HG03175 (cell line): Measurements from ENCODE around the gene CHST11.

Experiments
- ATAC-seq: cut with Tn5 transposase; IDR thresholded peaks from one replicate; pipeline ENCODE4 v1.9.1; 2021; ENCODE audit warnings: mild to moderate bottlenecking, moderate library complexity; ENCODE audit not compliant: unreplicated experiment

CHST11 gene

DNA sequence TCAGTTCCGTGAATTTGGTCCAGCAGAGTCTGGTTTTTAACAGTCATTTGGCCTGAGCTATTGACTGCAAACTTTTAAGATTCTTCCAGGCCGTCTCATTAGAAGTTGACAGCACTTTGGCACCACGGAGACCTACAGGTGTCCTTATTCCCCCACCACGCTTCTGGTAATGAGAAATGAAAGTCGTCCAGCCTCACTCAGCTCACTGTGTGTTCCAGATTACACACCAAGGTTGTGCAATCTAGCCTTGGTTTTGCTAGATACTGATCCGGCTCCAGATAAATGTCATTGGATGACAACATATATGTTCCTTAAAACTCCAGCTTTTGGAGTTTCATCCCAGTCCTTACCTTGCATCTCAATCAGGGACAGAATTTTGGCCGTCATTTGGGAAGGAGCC, 210.4 kb downstream of the CHST11 start:
- ATAC-seq: no peak

DNA sequence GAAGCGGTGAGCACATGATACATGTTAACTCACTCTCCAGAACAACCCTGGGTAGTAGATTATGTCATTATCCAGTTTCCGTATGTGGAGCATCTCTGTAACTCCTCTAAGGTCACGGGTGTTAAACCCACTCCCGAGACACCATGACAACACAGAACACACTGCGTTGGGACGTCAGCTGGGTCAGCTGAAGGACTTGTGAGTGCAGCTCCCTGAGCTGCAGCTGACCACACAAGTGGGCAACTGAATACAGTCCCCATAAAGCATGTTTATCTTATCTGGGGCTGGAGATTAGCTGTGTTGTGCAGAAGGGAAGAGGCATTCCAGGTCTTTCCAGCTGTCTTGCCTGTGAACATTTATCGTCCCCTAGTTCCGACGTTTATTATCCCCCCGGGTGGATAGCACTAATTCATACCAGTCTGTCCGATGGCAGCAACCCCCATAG, 211.5 kb downstream of the CHST11 start:
- no peak for ATAC-seq

DNA sequence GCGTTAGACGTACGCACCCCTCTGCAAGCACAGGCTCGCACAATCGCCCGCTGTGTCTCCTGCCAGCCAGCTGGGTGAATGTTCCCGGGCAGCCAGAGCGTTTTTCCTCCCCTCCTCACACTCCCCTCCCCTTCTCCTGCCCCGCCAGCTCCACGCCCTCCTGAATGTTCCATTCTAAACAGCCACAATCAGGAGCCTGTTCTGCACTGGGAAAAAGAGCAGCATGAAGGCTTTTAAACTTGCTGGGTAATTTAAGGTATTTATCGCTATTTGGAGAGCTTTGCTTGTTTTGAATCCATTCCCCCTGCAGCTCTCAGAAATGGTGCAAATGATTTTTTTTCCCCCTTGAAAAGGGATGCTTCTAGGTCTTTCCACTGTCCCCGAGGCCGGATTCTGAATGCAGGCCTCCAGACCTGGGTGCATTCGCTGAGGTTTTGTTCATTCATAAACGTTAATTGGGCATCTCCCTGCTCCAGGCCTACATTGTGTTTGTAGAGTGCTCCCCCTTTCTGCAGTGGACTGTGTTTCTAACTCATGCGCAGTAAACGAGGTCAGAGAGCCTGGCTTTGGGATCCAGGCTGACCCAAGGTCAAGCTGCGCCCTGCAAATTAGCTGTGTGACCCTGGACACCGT, 212.5 kb downstream of the CHST11 start:
- ATAC-seq: no peak

DNA sequence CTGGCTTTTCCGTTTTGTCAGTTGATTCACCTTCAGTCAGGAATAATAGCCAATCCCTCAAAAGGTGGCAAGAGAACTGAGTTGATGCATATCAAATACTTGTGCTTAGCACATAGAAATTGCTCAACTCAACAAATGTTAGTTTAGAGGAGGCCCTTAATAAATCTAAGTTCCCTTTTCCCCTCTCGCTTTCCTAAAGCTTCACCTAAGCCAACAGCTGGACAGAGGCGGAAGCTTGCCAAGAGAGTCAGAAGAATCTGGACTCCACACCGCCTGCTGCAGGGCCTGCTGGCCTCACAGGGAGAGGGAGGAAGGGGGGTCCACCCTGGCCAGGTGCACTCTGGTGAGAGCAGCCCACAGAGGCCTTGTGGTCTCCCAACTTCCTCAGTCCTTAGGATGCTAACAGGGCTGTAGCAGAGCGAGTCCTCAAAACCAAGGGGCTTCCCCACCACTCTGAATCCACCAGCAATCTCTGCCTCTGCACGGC, 213.1 kb downstream of the CHST11 start:
- peak; percentile 54 for ATAC-seq

DNA sequence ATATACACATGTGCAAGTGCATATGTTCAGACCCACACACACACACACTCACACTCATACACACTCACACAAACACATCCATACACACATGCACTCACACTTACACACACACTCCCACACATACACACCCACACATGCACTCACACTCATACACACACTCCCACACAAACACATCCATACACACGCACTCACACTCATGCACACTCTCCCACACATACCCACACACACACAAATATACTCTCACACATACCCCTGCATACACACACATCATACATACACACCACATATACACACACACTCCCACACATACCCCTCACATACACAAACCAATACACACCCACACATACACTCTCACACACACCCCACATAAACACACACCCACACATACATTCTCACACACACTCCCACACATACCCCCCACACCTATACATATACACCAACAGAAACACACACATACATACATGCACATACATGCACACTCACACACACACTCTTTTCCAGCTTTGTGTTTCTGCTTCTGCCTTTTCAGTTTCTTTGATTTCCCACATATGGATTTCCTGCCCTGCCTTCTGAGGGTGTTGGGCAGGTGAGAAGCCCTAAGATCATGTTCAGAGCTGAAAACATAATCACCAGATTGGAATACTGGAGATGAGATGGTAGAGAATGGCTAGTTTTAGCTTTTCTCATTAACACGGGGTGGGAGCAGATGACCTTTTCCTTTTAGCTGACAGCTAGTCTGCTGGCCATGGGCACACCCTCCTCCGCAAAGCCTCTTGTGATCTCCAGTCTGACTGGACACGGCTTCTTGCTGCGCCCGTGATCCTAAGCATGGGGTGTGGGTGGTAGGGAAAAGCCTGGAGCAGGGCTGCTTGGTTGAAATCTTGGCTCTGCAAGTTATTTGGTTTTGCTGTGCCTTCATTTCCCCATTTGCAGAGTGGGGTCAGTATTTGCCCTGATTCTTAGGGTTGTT, 214.0 kb downstream of the CHST11 start:
- no peak for ATAC-seq

DNA sequence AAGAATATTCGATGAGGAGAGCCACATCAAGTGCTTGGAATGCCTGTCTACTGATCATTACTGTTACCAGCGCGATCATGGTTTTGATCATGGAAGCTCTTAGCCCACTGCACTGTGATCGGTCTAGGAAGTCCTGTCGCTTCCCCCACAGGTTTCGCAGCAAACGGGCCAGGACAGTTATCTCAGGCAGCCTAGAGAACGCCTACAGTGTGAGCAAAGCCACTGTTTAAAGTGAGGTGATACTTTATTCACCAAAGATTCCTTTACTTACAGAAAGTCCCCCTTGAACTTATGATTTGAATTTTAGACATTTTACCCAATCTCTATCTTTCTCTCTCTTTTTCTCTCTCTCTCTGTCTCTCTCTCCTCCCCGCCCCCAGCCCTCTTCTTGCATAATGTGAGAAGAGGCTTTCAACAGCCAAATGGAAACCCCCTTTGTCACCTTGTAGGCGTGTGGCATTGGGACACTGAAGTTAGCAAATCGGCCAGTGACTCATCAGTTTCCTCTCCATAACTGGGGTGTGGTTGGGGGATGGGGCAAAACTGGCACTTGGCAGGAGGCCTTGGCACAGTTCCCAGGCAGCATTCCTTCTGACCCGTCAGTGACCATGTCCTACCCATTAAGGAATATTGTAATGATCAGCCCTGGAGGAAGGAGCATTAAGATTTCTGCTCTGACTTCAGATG, 214.8 kb downstream of the CHST11 start:
- peak; percentile 80 for ATAC-seq

DNA sequence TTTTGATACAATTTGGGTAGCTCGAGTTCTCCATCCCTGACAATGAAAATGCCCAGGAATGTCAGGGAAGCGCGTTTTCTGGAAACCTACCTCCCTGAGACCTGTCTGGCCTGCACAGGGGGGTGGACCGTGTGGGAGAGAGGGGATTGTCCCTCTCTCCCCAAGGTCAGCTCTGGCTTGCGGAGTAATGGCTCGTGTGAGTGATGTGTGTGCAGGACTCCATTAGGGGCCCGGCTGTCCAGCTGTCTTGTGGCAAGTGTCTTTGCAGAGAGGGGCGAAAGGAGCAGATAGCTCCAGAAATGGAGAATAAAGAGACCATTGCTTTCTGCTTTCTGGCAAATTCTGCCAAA, 215.3 kb downstream of the CHST11 start:
- no peak for ATAC-seq

DNA sequence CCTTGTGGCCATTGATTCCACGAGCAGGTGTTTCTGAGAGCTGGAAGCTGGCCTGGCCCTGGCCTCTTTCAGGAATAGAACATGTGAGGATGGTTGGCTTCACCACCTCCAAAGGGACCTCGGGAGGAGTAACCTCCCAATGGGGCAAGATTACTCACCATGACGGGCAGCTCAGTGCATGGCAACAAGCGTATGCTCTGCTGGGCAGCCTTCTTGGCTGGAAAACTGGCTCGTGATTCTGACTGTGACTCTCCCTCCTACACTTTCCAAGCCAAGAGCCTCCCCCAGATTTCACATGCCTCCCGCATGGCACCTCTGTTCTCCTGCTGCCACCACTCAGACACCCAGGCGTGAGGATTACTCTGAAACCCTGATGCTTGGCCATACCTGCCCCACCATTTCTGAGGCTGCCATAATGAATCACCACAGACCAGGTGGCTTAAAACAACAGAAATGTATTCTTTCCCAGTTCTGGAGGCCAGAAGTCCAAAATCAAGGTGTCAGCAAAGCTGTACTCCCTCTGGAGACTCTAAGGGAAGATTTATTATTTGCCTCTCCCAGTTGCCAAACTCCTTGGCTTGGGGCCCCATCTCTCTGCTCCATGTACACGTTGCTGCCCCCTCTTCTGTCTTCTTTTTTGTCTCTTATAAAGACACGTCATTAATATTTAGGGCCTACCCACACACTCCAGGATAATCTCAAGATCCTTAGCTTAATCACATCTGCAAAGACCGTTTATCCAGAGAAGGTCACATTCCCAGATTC, 215.9 kb downstream of the CHST11 start:
- no peak for ATAC-seq

DNA sequence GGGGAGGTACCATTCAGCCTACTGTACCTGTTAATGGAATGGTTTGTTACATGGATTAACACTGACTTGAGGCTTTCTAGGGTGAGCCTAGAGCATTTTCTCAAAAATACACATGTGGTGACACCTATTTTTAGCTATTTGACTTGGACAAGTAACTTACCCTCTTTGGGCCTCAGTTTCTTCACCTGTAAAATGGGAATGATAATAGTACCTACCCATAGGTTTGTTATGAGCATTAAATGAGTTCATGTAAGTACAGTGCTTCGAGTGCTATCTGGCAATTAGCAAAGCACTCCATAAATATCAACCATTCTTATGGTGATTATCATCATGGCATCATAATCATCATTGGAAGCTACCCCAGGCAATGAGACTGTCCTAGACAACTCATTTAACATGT, 216.5 kb downstream of the CHST11 start:
- ATAC-seq: no peak

DNA sequence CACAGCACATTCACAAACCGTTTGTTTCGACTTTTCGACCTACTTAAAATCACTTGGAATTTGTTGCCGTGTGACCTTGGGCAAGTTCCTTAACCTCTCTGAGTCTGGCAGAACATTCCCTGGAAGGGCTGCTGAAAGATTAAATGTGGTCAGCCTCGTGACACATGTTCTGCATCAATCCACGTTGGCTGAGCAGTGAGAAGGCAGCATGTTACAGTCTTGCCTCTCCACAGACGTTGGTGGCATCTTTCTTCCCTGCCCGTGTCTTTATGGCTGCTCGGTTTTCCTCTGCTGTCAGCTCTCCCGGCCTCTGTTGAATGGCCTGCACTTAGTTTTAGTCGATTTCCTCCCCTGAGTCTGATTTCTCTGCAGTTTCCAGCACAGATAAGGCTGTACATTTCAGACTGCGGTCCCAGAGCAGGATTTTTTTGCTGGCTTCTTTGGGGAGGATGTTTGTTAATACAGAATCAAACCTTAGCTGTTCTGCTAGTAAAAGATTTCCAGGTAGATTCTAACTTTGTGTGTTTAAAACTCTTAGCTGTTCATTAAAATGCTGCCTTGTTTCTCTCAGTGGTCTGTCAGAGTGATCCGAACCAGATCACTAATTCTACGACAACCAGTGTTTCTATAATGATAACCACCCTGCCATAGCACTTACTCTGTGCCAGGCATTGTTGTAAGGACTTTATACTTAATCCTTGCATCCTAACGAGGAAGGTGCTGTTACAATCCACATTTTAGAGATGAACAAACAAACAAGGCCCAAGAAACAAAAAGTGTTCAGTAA, 217.1 kb downstream of the CHST11 start:
- no peak for ATAC-seq

DNA sequence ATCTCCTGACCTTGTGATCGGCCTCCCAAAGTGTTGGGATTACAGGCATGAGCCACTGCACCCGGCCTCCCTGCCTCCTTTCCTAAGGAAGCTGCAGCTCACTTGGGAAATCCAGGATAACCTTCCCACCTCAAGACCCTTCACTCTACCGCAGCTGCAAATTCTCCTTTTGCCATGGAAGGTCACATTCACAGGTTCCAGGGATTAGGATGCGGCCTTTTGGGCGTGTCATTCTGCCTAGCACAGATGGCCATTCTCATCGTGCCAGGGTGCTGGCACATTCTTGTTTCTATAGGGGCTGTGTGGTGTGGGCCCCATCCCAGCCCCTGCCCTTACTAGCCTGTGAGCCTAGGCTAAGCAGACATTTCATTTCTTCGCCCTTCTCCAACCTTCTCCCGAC, 219.9 kb downstream of the CHST11 start:
- ATAC-seq: no peak

DNA sequence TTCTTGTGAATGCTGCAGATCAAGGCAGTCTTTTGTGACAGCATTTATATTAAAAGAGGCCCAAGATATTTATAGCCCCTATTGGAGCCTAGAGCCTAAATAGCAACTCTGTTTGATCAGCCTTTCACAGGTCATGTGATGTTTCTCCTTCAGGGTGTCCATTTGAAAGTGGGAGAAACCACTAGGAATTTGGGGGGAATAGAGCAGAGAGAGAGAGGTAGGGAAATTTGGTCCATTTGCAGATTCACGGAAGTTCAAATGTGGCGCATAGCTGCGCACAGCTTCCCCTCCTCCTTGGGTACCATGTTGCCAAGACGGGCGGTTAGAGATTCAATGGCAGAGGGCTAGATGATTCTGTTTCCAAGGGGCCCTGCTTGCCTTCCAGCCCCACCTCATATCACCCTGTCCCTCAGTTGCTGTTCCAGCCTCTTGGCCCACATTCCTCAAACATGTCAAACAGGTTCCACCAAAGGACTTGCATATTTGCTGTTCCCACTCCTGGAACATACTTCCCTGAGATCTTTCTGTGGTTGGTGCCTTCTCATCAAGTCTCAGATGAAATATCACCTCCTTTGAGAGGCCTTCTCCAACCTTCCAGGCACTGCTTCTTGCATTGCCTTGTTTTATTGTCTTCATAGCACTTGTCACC, 220.8 kb downstream of the CHST11 start:
- no peak for ATAC-seq

DNA sequence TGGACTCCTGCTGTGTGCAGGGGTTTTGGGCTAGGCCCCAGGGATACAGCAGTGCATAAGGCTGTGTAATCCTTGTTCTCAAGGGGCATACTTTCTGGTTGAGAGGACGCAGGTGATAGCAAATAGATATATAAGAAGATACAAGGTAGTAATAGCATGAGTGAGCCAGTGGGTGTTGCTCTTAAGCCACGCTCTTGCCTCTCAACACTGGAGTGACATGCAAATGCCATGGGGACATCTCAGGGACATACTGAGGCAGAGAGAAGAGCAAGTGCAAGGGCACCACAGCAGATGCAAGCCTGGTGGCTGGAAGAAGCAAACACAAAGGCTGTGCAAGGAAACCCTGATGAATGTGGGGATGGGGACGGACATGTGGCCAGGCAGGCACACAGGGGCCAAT, 223.3 kb downstream of the CHST11 start:
- no peak for ATAC-seq

DNA sequence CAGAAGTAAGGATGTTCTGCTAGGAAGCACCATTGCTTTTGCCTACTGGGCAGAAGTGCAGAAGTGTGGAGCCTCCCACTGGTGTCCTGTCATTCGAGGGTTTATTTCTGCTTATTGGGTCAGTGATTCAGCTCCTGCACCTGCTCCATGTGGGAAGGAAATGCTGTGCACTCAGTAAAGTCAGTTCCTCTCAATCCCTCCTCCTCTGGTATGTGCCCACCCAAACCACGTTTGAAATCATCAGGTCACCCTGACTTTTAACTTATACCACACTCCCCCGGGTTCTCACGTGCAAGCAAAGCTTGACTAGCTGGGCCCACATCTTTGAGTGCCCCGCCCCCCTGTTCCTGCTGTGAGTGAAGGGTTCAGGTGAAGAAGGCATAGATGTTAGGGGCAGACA, 223.7 kb downstream of the CHST11 start:
- ATAC-seq: no peak

DNA sequence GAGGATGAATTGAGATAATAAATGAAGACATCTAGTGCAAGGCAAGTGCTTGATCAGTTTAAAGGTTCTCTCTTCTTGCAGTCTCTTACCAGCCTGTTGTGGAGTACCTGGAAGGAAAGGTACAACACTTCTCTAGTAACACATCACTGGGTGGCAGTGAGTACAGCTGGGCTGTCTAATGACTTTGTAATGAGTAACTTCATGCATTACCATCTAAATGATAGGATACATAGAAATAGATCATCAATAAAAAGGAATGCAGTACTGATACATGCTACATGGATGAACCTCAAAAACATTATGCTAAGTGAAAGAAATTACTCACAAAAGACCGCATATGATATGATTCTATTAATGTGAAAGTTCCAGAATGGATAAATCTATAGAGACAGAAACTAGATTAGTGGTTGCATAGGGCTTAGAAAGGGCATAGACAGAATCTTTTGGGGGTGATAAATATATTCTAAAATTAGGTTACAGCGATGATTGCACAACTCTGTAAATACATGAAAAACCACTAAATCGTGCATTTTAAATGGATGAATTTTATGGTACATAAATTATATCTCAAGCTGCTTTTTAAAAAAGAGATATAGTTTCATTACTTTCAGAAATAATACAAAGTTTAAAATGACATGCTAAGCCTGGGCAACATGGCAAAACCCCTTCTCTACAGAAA, 224.4 kb downstream of the CHST11 start:
- ATAC-seq: no peak

DNA sequence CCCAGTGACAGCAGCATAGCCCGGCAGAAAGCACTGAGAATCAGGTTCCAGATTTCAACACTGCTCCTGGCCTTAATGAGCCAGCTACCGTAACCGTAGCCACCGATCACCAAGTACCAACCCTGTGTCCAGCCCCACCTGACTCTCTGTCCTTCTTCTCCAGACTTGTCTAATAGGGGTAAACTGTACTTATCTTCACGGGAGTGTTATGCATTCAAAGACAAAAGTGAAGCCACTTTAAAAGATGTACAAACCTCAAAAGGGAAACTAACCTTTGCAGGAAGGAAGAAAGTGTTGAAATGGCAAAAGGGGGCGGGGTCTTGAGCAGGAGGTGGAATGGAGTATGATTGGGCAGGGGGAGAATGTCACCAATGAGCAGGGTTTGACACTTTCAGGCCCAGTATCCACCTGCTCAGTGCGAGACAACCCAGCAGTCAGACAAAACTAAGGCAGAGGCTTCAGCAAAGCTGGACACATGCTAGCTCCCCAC, 226.1 kb downstream of the CHST11 start:
- ATAC-seq: peak; percentile 67

DNA sequence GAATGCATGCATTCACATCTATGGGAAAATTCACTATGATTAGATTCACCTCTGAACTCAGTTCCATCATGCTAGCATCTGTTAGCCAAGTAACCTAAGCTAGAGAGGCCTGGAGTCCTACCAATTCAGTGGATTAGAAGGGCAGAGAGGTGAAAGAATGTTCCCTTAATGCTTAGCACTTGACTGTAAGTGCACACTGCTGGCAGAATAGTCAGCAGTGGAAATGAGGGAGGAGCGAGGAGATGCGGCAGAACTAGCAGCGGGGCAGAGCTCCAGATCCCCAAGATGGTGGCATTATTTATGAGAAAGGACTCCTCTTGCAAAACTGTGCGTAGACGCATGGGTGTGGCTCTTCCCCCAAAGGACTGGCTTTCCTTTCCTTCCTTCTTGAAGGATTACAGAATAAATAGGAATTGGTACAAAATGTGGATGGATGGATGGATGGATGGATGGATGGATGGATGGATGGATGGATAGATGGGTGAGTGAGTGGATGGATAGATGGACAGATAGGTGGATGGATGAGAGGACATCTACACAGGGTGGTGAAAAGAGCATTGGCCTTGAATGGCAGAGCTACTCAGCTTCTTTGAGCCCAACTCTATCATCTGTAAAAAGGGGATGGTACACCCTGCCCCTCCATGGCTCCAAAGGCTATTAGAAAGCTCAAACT, 227.2 kb downstream of the CHST11 start:
- no peak for ATAC-seq

DNA sequence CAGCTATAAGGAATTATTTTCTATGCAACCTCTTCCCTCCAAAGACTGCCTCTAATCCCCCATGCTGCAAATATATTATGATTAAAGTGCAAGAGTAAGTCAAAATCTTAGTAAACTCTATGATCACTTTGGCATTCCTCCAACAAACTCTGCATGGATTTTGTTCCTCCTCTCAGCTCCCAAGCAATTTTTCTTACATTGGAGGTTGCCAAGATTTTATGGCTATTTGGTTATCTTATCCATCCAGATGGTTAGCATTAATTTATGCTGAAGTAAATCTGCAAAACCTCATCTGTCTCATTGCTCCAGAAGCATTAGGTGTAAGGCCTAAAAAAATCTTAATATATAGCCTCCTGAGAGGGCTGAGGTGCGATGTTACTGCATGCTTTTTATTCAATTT, 228.1 kb downstream of the CHST11 start:
- ATAC-seq: no peak
